HepG2 (cell line): ENCODE measurements around the gene NRSN2. TPM values are rescaled to one million over a fixed set of nuclear protein-coding genes. Genes with fewer than 3 reads are reported as not detected.
A peak's percentile ranks its signal among the peaks of the same experiment; 100 is the strongest.

ENCODE experiments used
- AFF4 ChIP-seq: sonication (generic); formaldehyde crosslinking; IDR thresholded peaks from 2 replicates; pipeline ENCODE4 v1.4.0; 2020; ENCODE audit warnings: missing genetic modification reagents
- CAMTA2 ChIP-seq: sonication (generic); formaldehyde crosslinking; IDR thresholded peaks from 2 replicates; pipeline ENCODE4 v1.4.0; 2020; ENCODE audit warnings: mild to moderate bottlenecking, missing genetic modification reagents, borderline replicate concordance
- HMG20B ChIP-seq: conservative IDR thresholded peaks from 2 replicates; pipeline ENCODE4 v1.6.1; 2016; ENCODE audit warnings: missing genetic modification reagents, missing compliant biosample characterization
- KMT2A ChIP-seq: sonication (generic); formaldehyde crosslinking; IDR thresholded peaks from 2 replicates; pipeline ENCODE4 v1.4.0; 2020; ENCODE audit warnings: missing genetic modification reagents
- ONECUT2 ChIP-seq: sonication (generic); formaldehyde crosslinking; IDR thresholded peaks from 2 replicates; pipeline ENCODE4 v1.4.0; 2020; ENCODE audit warnings: missing genetic modification reagents
- POLR2AphosphoS2 ChIP-seq: IDR thresholded peaks from 2 replicates; pipeline ENCODE4 v1.6.1; 2011; ENCODE audit warnings: low read depth, low read length, improper control_type of control experiment
- PPARG ChIP-seq: conservative IDR thresholded peaks from 2 replicates; pipeline ENCODE4 v1.6.1; 2016; ENCODE audit warnings: missing biosample characterization, missing genetic modification reagents
- STAT6 ChIP-seq: sonication (generic); formaldehyde crosslinking; IDR thresholded peaks from 2 replicates; pipeline ENCODE4 v1.4.0; 2020; ENCODE audit warnings: missing genetic modification reagents, mild to moderate bottlenecking, borderline replicate concordance
- THAP7 ChIP-seq: sonication (generic); formaldehyde crosslinking; IDR thresholded peaks from 2 replicates; pipeline ENCODE4 v1.8.1; 2023; ENCODE audit warnings: mild to moderate bottlenecking, missing genetic modification reagents
- ZNF230 ChIP-seq: sonication (generic); formaldehyde crosslinking; IDR thresholded peaks from 2 replicates; pipeline ENCODE4 v1.4.0; 2020; ENCODE audit warnings: mild to moderate bottlenecking, missing genetic modification reagents
- ZNF280D ChIP-seq: sonication (generic); formaldehyde crosslinking; IDR thresholded peaks from 2 replicates; pipeline ENCODE4 v1.5.1; 2020; ENCODE audit warnings: mild to moderate bottlenecking, missing genetic modification reagents
- ZNF550 ChIP-seq: sonication (generic); formaldehyde crosslinking; IDR thresholded peaks from 2 replicates; pipeline ENCODE4 v1.4.0; 2020; ENCODE audit warnings: mild to moderate bottlenecking, missing genetic modification reagents, borderline replicate concordance
- ZNF782 ChIP-seq: sonication (generic); formaldehyde crosslinking; IDR thresholded peaks from 2 replicates; pipeline ENCODE4 v1.4.0; 2020; ENCODE audit warnings: missing genetic modification reagents, mild to moderate bottlenecking, borderline replicate concordance
- polyA plus RNA-seq, 8 experiments: library from polyadenylated mRNA; depleted of rRNA in 3 of 8; stranded (reverse) in 7 of 8; unstranded in 1 of 8; fragments of >200 nt; fragmentation: Illumina TruSeq in 4 of 8; extraction: Trizol in 4 of 8; gene quantifications; 2 replicates each; pipeline versions ENCODE4 v1.2.1 to v1.2.3, GENCODE V29; 2011 to 2016; ENCODE audit warnings: low read depth in 4 of 8, missing spikeins in 1 of 8, mixed read lengths in 1 of 8; ENCODE audit not compliant: insufficient read depth in 1 of 8
- total RNA-seq, 5 experiments: library from RNA; depleted of rRNA; stranded (reverse); fragments of >200 nt; fragmentation: Illumina TruSeq; extraction: Trizol; gene quantifications; 2 replicates each; pipeline ENCODE4 v1.2.3, GENCODE V29; 2016; ENCODE audit warnings: low read depth in 1 of 5

Gene NRSN2
- total and polyA plus RNA-seq, 2 of the 13 experiments (the other 11 are each of a cell fraction or from before 2014, with no cell fraction given) = 32.3 to 49.4 TPM

GRCh38 chr20:324177-325044 lies 22.5 kb upstream of the NRSN2 start (continued):
- TF ChIP-seq AFF4 (no peak; the same call in 1 of the 2 replicates), ZNF280D (peak; percentile 80; the same call in 1 of the 2 replicates), CAMTA2 (peak; percentile 90), THAP7 (CRISPR knock-in tag) (peak; percentile 80; the same call in 1 of the 2 replicates), ZNF550 (CRISPR knock-in tag) (peak; percentile 97), ONECUT2 (CRISPR knock-in tag) (0 out of 2 replicates have a peak, but pooled peaks have one; percentile 61), ZNF230 (CRISPR knock-in tag) (peak; percentile 99), PPARG (CRISPR knock-in tag) (peak; percentile 84), POLR2AphosphoS2 (0 out of 2 replicates have a peak, but pooled peaks have one; percentile 58), KMT2A (peak; percentile 83), STAT6 (CRISPR knock-in tag) (peak; percentile 72), ZNF782 (CRISPR knock-in tag) (peak; percentile 94; the same call in 1 of the 2 replicates), HMG20B (CRISPR knock-in tag) (peak; percentile 48; the same call in 1 of the 2 replicates)
